ENCODE measurements around the gene SIRPB1.
A peak's percentile ranks its signal among the peaks of the same experiment; 100 is the strongest.
"Not testable (repeated sequence)": the region's sequence is repeated elsewhere in the genome, so short reads cannot be mapped to it uniquely, and the experiment has no call there.

The SIRPB1 gene

GRCh38 chr20:1636621-1637020 lies 16.8 kb upstream of the SIRPB1 start:
- no peak for DNase-seq

- DNase-seq = no peak
Measured at GRCh38 chr20:1635291-1635979, 15.6 kb upstream of the SIRPB1 start.

GRCh38 chr20:1633535-1633934 lies 13.7 kb upstream of the SIRPB1 start:
- DNase-seq = no peak

GRCh38 chr20:1632178-1632577 lies 12.4 kb upstream of the SIRPB1 start:
- peak; percentile 84 for DNase-seq

GRCh38 chr20:1631309-1632151 lies 11.7 kb upstream of the SIRPB1 start:
- no peak for DNase-seq

GRCh38 chr20:1630186-1630585 lies 10.4 kb upstream of the SIRPB1 start:
- DNase-seq = no peak

- DNase-seq = no peak
Measured at GRCh38 chr20:1629321-1629720, 9.5 kb upstream of the SIRPB1 start.

- DNase-seq = no peak
Measured at GRCh38 chr20:1628621-1629020, 8.8 kb upstream of the SIRPB1 start.

GRCh38 chr20:1627200-1627550 lies 7.4 kb upstream of the SIRPB1 start:
- DNase-seq = no peak

GRCh38 chr20:1626528-1627199 lies 6.9 kb upstream of the SIRPB1 start:
- no peak for DNase-seq

- DNase-seq = peak; percentile 56
Measured at GRCh38 chr20:1625083-1625690, 5.4 kb upstream of the SIRPB1 start.

- no peak for DNase-seq
Measured at GRCh38 chr20:1623501-1624205, 3.8 kb upstream of the SIRPB1 start.

- DNase-seq = peak; percentile 37
Measured at GRCh38 chr20:1622450-1622849, 2.6 kb upstream of the SIRPB1 start.

- no peak for DNase-seq
Measured at GRCh38 chr20:1621316-1621715, 1.5 kb upstream of the SIRPB1 start.

- DNase-seq = no peak
Measured at GRCh38 chr20:1618954-1619540, 762 bp downstream of the SIRPB1 start.

- DNase-seq = no peak
Measured at GRCh38 chr20:1618479-1618878, 1.3 kb downstream of the SIRPB1 start.

GRCh38 chr20:1616858-1617434 lies 2.9 kb downstream of the SIRPB1 start:
- DNase-seq = no peak

GRCh38 chr20:1610404-1610803 lies 9.4 kb downstream of the SIRPB1 start:
- not testable (repeated sequence) for DNase-seq

GRCh38 chr20:1608678-1609347 lies 11.0 kb downstream of the SIRPB1 start:
- DNase-seq = not testable (repeated sequence)

GRCh38 chr20:1600736-1601135 lies 19.1 kb downstream of the SIRPB1 start:
- no peak for DNase-seq

- no peak for DNase-seq
Measured at GRCh38 chr20:1595333-1595732, 24.5 kb downstream of the SIRPB1 start.

All from activated CD4-positive, alpha-beta T cell treated with anti-CD3 and anti-CD28 coated beads, Interleukin-2, amount 50 U/mL, for 16 hours (primary cell).